SK-N-SH treated with all-trans-retinoic acid at 6 μM for 48 hours (cell line): Measurements from ENCODE around the gene TLE6.

Experiments
- ATAC-seq: fragments of 200-7000 bp; cut with Tn5 transposase; 3 replicates; pipeline ENCODE4 v1.9.1; 2020; ENCODE audit warnings: mild to moderate bottlenecking, moderate library complexity
- ARNTL ChIP-seq: fragments of 450-650 bp; formaldehyde crosslinking; IDR thresholded peaks from 2 replicates; pipeline ENCODE4 v1.5.0; 2020; ENCODE audit warnings: low read depth, mild to moderate bottlenecking, moderate library complexity, borderline replicate concordance
- BACH2 ChIP-seq: fragments of 250-450 bp; sonication (Bioruptor Pico); IDR thresholded peaks from 2 replicates; pipeline ENCODE4 v1.9.0; 2021; ENCODE audit warnings: mild to moderate bottlenecking, borderline replicate concordance
- CSDC2 ChIP-seq: fragments of 250-450 bp; sonication (Bioruptor Pico); IDR thresholded peaks from 2 replicates; pipeline ENCODE4 v1.5.0; 2020; ENCODE audit warnings: mild to moderate bottlenecking, moderate library complexity
- CSRNP3 ChIP-seq: fragments of 250-450 bp; sonication (Bioruptor Pico); IDR thresholded peaks from 2 replicates; pipeline ENCODE4 v1.5.1; 2021; ENCODE audit warnings: mild to moderate bottlenecking, moderate library complexity
- ESRRG ChIP-seq: fragments of 250-450 bp; sonication (Bioruptor Pico); IDR thresholded peaks from 2 replicates; pipeline ENCODE4 v1.6.1; 2021; ENCODE audit warnings: mild to moderate bottlenecking
- GLIS3 ChIP-seq: fragments of 250-450 bp; sonication (Bioruptor Pico); IDR thresholded peaks from 2 replicates; pipeline ENCODE4 v1.5.0; 2020; ENCODE audit warnings: mild to moderate bottlenecking, moderate library complexity
- ISL1 ChIP-seq: fragments of 250-450 bp; sonication (Bioruptor Pico); IDR thresholded peaks from 2 replicates; pipeline ENCODE4 v2.1.2; 2022; ENCODE audit warnings: mild to moderate bottlenecking, moderate library complexity
- OSR1 ChIP-seq: fragments of 250-450 bp; sonication (Bioruptor Pico); IDR thresholded peaks from 2 replicates; pipeline ENCODE4 v1.8.0; 2022; ENCODE audit warnings: moderate library complexity, mild to moderate bottlenecking, inconsistent platforms
- PATZ1 ChIP-seq: fragments of 250-450 bp; sonication (Bioruptor Pico); IDR thresholded peaks from 2 replicates; pipeline ENCODE4 v1.8.0; 2020; ENCODE audit warnings: mild to moderate bottlenecking, moderate library complexity, borderline replicate concordance
- POU6F1 ChIP-seq: fragments of 250-450 bp; sonication (Bioruptor Pico); IDR thresholded peaks from 2 replicates; pipeline ENCODE4 v1.8.0; 2021; ENCODE audit warnings: low read depth, mild to moderate bottlenecking, moderate library complexity, borderline replicate concordance
- PPARA ChIP-seq: fragments of 250-450 bp; sonication (Bioruptor Pico); IDR thresholded peaks from 2 replicates; pipeline ENCODE4 v1.5.0; 2020; ENCODE audit warnings: mild to moderate bottlenecking, borderline replicate concordance
- RARB ChIP-seq: fragments of 250-450 bp; sonication (Bioruptor Pico); IDR thresholded peaks from 2 replicates; pipeline ENCODE4 v1.8.0; 2021; ENCODE audit warnings: mild to moderate bottlenecking, moderate library complexity
- SNAI2 ChIP-seq: fragments of 250-450 bp; sonication (Bioruptor Pico); IDR thresholded peaks from 2 replicates; pipeline ENCODE4 v1.5.0; 2020; ENCODE audit warnings: mild to moderate bottlenecking, moderate library complexity
- TCF4 ChIP-seq: fragments of 250-450 bp; sonication (Bioruptor Pico); IDR thresholded peaks from 2 replicates; pipeline ENCODE4 v1.8.0; 2021; ENCODE audit warnings: mild to moderate bottlenecking, moderate library complexity, borderline replicate concordance
- TOX ChIP-seq: fragments of 250-450 bp; sonication (Bioruptor Pico); IDR thresholded peaks from 2 replicates; pipeline ENCODE4 v1.8.0; 2021; ENCODE audit warnings: mild to moderate bottlenecking, moderate library complexity, borderline replicate concordance
- ZC3H10 ChIP-seq: fragments of 250-450 bp; sonication (Bioruptor Pico); IDR thresholded peaks from 2 replicates; pipeline ENCODE4 v1.5.1; 2021; ENCODE audit warnings: mild to moderate bottlenecking, moderate library complexity
- ZFP3 ChIP-seq: fragments of 250-450 bp; sonication (Bioruptor Pico); IDR thresholded peaks from 2 replicates; pipeline ENCODE4 v1.5.0; 2020; ENCODE audit warnings: mild to moderate bottlenecking, moderate library complexity
- ZFP30 ChIP-seq: fragments of 450-650 bp; formaldehyde crosslinking; IDR thresholded peaks from 2 replicates; pipeline ENCODE4 v1.5.0; 2022; ENCODE audit warnings: mild to moderate bottlenecking, moderate library complexity
- ZNF565 ChIP-seq: fragments of 450-650 bp; formaldehyde crosslinking; conservative IDR thresholded peaks from 2 replicates; pipeline ENCODE4 v1.5.0; 2020; ENCODE audit warnings: low read depth, mild to moderate bottlenecking, moderate library complexity
- ZNF70 ChIP-seq: fragments of 450-650 bp; formaldehyde crosslinking; IDR thresholded peaks from 2 replicates; pipeline ENCODE4 v1.5.0; 2020; ENCODE audit warnings: mild to moderate bottlenecking, moderate library complexity
- ZNF8 ChIP-seq: fragments of 450-650 bp; formaldehyde crosslinking; IDR thresholded peaks from 2 replicates; pipeline ENCODE4 v1.5.0; 2020; ENCODE audit warnings: mild to moderate bottlenecking, moderate library complexity
- TF ChIP-seq, protein P1 (sequence below): fragments of 250-450 bp; sonication (Bioruptor Pico); IDR thresholded peaks from 2 replicates; pipeline ENCODE4 v1.5.0; 2020; ENCODE audit warnings: mild to moderate bottlenecking, moderate library complexity
- TF ChIP-seq, protein P2 (sequence below): fragments of 250-450 bp; sonication (Bioruptor Pico); IDR thresholded peaks from 2 replicates; pipeline ENCODE4 v1.5.1; 2020; ENCODE audit warnings: low read depth, mild to moderate bottlenecking, moderate library complexity

TLE6 gene

DNA sequence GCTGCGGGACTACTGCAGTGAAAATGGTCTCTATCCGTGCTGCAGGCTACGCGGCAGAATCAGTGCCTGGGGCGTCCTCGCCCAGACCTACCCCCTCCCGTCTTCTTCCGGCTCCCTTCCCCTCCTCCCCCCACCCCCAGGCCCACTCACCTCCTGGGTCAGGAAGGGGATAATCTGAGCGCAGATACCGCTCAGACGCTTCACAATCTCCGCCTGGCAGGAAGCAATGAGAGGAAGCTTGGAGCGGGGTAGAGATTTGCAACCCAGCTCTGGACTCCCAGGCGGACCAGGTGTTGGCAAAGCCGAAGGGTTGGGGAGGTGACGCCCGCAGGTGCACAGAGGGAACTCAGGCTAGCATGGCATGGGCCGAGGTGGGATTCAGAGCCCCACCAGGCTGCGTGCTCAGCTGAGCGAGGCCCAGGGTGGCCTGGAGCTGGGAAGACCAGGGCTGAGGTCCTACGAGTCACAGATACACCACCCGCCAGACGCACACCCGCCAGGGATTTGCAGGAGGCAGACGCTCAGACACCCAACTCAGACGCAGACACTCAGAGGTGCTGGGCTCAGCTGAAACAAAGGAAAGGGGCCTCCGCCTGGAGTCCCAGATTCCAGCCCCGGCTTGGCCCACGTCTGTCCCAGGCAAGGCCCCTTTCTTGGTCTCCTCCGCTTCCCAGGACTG lies 47.6 kb downstream of the TLE6 start:
- TF ChIP-seq SNAI2 (CRISPR knock-in tag) (no peak), ZNF70 (no peak), ARNTL (no peak), RARB (CRISPR knock-in tag) (no peak), TOX (no peak), CSRNP3 (CRISPR knock-in tag) (no peak), GLIS3 (CRISPR knock-in tag) (no peak), ESRRG (CRISPR knock-in tag) (no peak), CSDC2 (no peak), ZC3H10 (no peak), ZNF565 (no peak), TCF4 (CRISPR knock-in tag) (no peak), ISL1 (CRISPR knock-in tag) (no peak), ZFP30 (CRISPR knock-in tag) (no peak), PPARA (CRISPR knock-in tag) (no peak), OSR1 (no peak), POU6F1 (CRISPR knock-in tag) (no peak), BACH2 (CRISPR knock-in tag) (no peak)
- TF ChIP-seq, protein P1, sequence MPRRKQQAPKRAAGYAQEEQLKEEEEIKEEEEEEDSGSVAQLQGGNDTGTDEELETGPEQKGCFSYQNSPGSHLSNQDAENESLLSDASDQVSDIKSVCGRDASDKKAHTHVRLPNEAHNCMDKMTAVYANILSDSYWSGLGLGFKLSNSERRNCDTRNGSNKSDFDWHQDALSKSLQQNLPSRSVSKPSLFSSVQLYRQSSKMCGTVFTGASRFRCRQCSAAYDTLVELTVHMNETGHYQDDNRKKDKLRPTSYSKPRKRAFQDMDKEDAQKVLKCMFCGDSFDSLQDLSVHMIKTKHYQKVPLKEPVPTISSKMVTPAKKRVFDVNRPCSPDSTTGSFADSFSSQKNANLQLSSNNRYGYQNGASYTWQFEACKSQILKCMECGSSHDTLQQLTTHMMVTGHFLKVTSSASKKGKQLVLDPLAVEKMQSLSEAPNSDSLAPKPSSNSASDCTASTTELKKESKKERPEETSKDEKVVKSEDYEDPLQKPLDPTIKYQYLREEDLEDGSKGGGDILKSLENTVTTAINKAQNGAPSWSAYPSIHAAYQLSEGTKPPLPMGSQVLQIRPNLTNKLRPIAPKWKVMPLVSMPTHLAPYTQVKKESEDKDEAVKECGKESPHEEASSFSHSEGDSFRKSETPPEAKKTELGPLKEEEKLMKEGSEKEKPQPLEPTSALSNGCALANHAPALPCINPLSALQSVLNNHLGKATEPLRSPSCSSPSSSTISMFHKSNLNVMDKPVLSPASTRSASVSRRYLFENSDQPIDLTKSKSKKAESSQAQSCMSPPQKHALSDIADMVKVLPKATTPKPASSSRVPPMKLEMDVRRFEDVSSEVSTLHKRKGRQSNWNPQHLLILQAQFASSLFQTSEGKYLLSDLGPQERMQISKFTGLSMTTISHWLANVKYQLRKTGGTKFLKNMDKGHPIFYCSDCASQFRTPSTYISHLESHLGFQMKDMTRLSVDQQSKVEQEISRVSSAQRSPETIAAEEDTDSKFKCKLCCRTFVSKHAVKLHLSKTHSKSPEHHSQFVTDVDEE (CRISPR knock-in tag), result no peak
- TF ChIP-seq, protein P2, sequence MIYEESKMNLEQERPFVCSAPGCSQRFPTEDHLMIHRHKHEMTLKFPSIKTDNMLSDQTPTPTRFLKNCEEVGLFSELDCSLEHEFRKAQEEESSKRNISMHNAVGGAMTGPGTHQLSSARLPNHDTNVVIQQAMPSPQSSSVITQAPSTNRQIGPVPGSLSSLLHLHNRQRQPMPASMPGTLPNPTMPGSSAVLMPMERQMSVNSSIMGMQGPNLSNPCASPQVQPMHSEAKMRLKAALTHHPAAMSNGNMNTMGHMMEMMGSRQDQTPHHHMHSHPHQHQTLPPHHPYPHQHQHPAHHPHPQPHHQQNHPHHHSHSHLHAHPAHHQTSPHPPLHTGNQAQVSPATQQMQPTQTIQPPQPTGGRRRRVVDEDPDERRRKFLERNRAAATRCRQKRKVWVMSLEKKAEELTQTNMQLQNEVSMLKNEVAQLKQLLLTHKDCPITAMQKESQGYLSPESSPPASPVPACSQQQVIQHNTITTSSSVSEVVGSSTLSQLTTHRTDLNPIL (CRISPR knock-in tag), result no peak
- ATAC-seq, result peak; percentile 31

- no peak for ATAC-seq
- TF ChIP-seq PATZ1 (CRISPR knock-in tag) (no peak), ARNTL (no peak), BACH2 (CRISPR knock-in tag) (no peak), ZFP3 (no peak), SNAI2 (CRISPR knock-in tag) (no peak), ZNF565 (no peak), CSRNP3 (CRISPR knock-in tag) (no peak), ZNF8 (CRISPR knock-in tag) (no peak), TOX (no peak), ZNF70 (no peak), ESRRG (CRISPR knock-in tag) (no peak), ZC3H10 (no peak), PPARA (CRISPR knock-in tag) (no peak), TCF4 (CRISPR knock-in tag) (no peak), OSR1 (no peak), GLIS3 (CRISPR knock-in tag) (no peak)
- TF ChIP-seq, protein P1 (CRISPR knock-in tag), result no peak
These were observed 48.2 kb downstream of the TLE6 start for GRCh38 chr19:3025549-3025886.
